SK-N-SH (cell line): ENCODE measurements around the gene TRPV6.

Experiments
- EZH2phosphoT487 ChIP-seq: fragments of 200-600 bp; sonication (generic); IDR thresholded peaks from 2 replicates; pipeline ENCODE4 v1.6.1; 2017; ENCODE audit warnings: low read depth, mixed run types, mild to moderate bottlenecking, antibody characterized with exemption, moderate library complexity, borderline replicate concordance
- FOSL2 ChIP-seq: IDR thresholded peaks from 2 replicates; pipeline ENCODE4 v1.4.0; 2012; ENCODE audit warnings: low read depth, mild to moderate bottlenecking, moderate library complexity, borderline replicate concordance
- FOXJ3 ChIP-seq: sonication (generic); formaldehyde crosslinking; IDR thresholded peaks from 2 replicates; pipeline ENCODE4 v1.5.1; 2020; ENCODE audit warnings: mild to moderate bottlenecking, missing genetic modification reagents
- JUND ChIP-seq: IDR thresholded peaks from 2 replicates; pipeline ENCODE4 v1.4.0; 2012
- NFIC ChIP-seq: IDR thresholded peaks from 2 replicates; pipeline ENCODE4 v1.4.0; 2012; ENCODE audit warnings: borderline replicate concordance
- RCOR1 ChIP-seq: fragments of 150-350 bp; IDR thresholded peaks from 2 replicates; pipeline ENCODE4 v1.6.1; 2017; ENCODE audit warnings: antibody characterized with exemption, low read length
- RFX5 ChIP-seq: IDR thresholded peaks from 2 replicates; pipeline ENCODE4 v1.6.1; 2012; ENCODE audit warnings: mild to moderate bottlenecking, improper control_type of control experiment, low read length
- RXRA ChIP-seq: IDR thresholded peaks from 2 replicates; pipeline ENCODE4 v1.4.0; 2012; ENCODE audit warnings: low read depth, mild to moderate bottlenecking, borderline replicate concordance
- TAF1 ChIP-seq: IDR thresholded peaks from 2 replicates; pipeline ENCODE4 v1.6.1; 2012; ENCODE audit warnings: low read depth, mild to moderate bottlenecking, low read length, moderate library complexity, borderline replicate concordance
- YY1 ChIP-seq: IDR thresholded peaks from 2 replicates; pipeline ENCODE4 v1.4.0; 2012; ENCODE audit warnings: low read depth, mild to moderate bottlenecking
- ZBTB33 ChIP-seq: IDR thresholded peaks from 2 replicates; pipeline ENCODE4 v1.4.0; 2012; ENCODE audit warnings: low read depth, borderline replicate concordance
- TF ChIP-seq, protein P1 (sequence below): IDR thresholded peaks from 2 replicates; pipeline ENCODE4 v1.4.0; 2012; ENCODE audit warnings: low read depth
- TF ChIP-seq, protein P2 (sequence below): fragments of 200-600 bp; sonication (generic); IDR thresholded peaks from 2 replicates; pipeline ENCODE4 v1.6.1; 2017; ENCODE audit warnings: antibody characterized with exemption, mild to moderate bottlenecking, moderate library complexity

DNA sequence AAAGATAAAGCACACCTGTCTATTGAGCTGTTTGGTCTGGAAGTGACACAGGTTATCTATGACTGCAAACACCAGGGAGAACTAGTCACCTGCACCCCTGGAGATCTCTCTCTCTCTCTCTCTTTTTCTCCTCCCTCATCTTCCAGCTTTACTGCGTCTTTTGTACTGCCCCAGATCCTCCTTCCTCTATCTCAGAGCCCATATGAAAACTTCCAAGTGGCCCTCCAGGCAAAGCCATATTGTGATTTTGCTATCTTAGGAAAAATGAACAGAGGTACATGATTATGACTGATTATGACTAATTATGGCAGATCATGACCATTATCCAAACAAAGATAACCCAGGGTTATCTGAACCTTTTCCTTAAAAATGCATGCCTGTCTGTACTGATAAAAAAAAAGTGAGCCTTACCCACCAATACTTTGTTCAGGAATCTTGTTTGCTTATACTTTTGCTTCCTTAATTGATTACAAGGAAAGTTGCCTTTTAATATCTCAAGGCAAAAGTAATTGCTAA is 43.2 kb downstream of the TRPV6 start:
- TF ChIP-seq NFIC = no peak
- no peak for TF ChIP-seq FOXJ3 (CRISPR knock-in tag)
- TF ChIP-seq EZH2phosphoT487 = no peak
- no peak for TF ChIP-seq YY1
- TF ChIP-seq, protein P1, sequence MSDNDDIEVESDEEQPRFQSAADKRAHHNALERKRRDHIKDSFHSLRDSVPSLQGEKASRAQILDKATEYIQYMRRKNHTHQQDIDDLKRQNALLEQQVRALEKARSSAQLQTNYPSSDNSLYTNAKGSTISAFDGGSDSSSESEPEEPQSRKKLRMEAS = no peak
- TF ChIP-seq RFX5 = no peak
- no peak for TF ChIP-seq JUND
- TF ChIP-seq, protein P2, sequence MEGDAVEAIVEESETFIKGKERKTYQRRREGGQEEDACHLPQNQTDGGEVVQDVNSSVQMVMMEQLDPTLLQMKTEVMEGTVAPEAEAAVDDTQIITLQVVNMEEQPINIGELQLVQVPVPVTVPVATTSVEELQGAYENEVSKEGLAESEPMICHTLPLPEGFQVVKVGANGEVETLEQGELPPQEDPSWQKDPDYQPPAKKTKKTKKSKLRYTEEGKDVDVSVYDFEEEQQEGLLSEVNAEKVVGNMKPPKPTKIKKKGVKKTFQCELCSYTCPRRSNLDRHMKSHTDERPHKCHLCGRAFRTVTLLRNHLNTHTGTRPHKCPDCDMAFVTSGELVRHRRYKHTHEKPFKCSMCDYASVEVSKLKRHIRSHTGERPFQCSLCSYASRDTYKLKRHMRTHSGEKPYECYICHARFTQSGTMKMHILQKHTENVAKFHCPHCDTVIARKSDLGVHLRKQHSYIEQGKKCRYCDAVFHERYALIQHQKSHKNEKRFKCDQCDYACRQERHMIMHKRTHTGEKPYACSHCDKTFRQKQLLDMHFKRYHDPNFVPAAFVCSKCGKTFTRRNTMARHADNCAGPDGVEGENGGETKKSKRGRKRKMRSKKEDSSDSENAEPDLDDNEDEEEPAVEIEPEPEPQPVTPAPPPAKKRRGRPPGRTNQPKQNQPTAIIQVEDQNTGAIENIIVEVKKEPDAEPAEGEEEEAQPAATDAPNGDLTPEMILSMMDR = no peak
- TF ChIP-seq RXRA = no peak
- TF ChIP-seq TAF1 = no peak
- no peak for TF ChIP-seq RCOR1
- TF ChIP-seq FOSL2 = no peak
- no peak for TF ChIP-seq ZBTB33
